ENCODE data around the gene CD82.

The CD82 gene

DNA sequence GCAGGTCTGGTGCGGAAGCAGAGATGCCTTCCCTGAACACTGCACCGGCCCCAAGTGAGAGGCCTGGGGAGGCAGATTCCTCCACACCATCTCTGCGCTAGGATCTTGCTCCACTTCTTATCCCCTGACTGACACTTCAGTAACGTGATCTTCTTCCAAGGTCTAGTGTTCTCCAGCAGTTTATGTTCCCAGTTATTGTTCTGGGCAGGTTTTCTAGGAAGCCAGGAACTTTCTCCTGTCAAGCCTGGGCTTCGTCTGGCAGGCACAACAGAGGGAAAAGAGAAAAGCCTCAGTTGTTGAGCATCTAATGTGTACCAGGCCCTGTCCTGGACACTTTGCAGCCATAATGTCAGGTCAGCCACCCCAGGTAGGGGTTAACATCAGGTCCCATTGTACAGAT is 10.5 kb downstream of the CD82 start:
- no peak overlapping the region for H2AFZ ChIP-seq (ENCODE audit: insufficient read depth, low read length, poor library complexity)

DNA sequence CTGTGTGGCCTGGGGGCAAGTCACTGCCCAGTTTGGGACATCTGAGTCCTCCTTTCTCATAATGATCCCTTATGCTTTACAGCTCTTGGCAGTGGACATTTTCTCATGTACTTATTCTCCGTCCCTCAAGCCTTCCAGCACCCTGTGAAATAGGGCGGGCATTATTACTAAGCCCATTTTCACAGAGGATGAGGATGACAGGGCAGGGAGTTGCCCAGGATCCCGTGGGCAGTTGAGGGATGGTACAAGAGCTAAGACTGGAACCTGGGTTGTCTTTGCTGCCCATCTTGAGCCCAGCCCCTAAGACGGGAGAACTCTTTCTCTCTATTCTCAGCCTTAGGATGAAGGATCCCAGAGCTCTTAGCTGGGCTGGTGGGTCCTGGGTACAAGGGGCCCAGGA is 11.2 kb downstream of the CD82 start:
- H2BK5ac ChIP-seq (ENCODE audit: low read depth, low read length, poor library complexity) = no peak overlapping the region
- no peaks in the 10 kb centered on the region for H3K79me1 ChIP-seq (ENCODE audit: low read length)
- DNase-seq = no peak
- H2BK12ac ChIP-seq (ENCODE audit: low read length) = no peak overlapping the region
- H3K36me3 ChIP-seq (ENCODE audit: control insufficient read depth in 1 of 2, insufficient read depth in 2 of 2, low read length in 2 of 2) = no peaks in the 10 kb centered on the region
- H4K91ac ChIP-seq (ENCODE audit: low read depth, low read length) = no peak overlapping the region
- H2AK5ac ChIP-seq (ENCODE audit: low read length) = no peak overlapping the region
- no peak overlapping the region for H4K12ac ChIP-seq (ENCODE audit: low read depth, low read length)
- H3K14ac ChIP-seq (ENCODE audit: low read length) = no peak overlapping the region
- no peaks in the 10 kb centered on the region for H3K79me2 ChIP-seq (ENCODE audit: control insufficient read depth, insufficient read depth, low read length, poor library complexity)
- no peak overlapping the region for H3K4ac ChIP-seq (ENCODE audit: low read depth, low read length)
- no peak overlapping the region for H3K23ac ChIP-seq (ENCODE audit: low read length)
- no CpG with 5 or more reads among the region's 4 CpGs for WGBS (ENCODE audit: extremely low coverage, insufficient coverage, insufficient read length)
- no peak overlapping the region for H3K18ac ChIP-seq (ENCODE audit: low read length)
- H3K9ac ChIP-seq (ENCODE audit: low read length) = no peak overlapping the region
- H3K9me3 ChIP-seq (ENCODE audit: insufficient read depth, low read depth, low read length) = peaks cover 1% of the 10 kb centered on the region
- no peak overlapping the region for H2AFZ ChIP-seq (ENCODE audit: insufficient read depth, low read length, poor library complexity)
- H3K4me2 ChIP-seq (ENCODE audit: low read length) = no peak overlapping the region
- no peaks in the 10 kb centered on the region for H3K27me3 ChIP-seq (ENCODE audit: insufficient read depth, low read length)
- no peak overlapping the region for H3K27ac ChIP-seq (ENCODE audit: low read depth, low read length)
- no peak overlapping the region for H3K4me3 ChIP-seq (ENCODE audit: low read depth, low read length)
- peaks cover 13 to 15% of the 10 kb centered on the region in 2 experiments for H3K4me1 ChIP-seq (ENCODE audit: control insufficient read depth in 1 of 2, insufficient read depth in 2 of 2, low read length in 2 of 2)
- peak overlapping the region; percentile 1 for H2BK120ac ChIP-seq (ENCODE audit: insufficient read depth, low read length, poor library complexity)
- H4K8ac ChIP-seq (ENCODE audit: low read depth, low read length) = no peak overlapping the region

More for the DNA sequence above, 10.5 kb downstream of the CD82 start:
- no peak overlapping the region for H2AK5ac ChIP-seq (ENCODE audit: low read length)
- no peak overlapping the region for H3K23ac ChIP-seq (ENCODE audit: low read length)
- H3K14ac ChIP-seq (ENCODE audit: low read length) = no peak overlapping the region
- no CpG with 5 or more reads among the region's 5 CpGs for WGBS (ENCODE audit: extremely low coverage, insufficient coverage, insufficient read length)
- H3K79me1 ChIP-seq (ENCODE audit: low read length) = no peaks in the 10 kb centered on the region
- H3K27me3 ChIP-seq (ENCODE audit: insufficient read depth, low read length) = no peaks in the 10 kb centered on the region
- no peak overlapping the region for H3K4me2 ChIP-seq (ENCODE audit: low read length)
- H4K8ac ChIP-seq (ENCODE audit: low read depth, low read length) = no peak overlapping the region
- no peak overlapping the region for H3K4ac ChIP-seq (ENCODE audit: low read depth, low read length)
- DNase-seq = no peak
- no peak overlapping the region for H3K27ac ChIP-seq (ENCODE audit: low read depth, low read length)
- H3K79me2 ChIP-seq (ENCODE audit: control insufficient read depth, insufficient read depth, low read length, poor library complexity) = no peaks in the 10 kb centered on the region
- H2BK12ac ChIP-seq (ENCODE audit: low read length) = no peak overlapping the region
- no peak overlapping the region for H4K91ac ChIP-seq (ENCODE audit: low read depth, low read length)
- H2BK5ac ChIP-seq (ENCODE audit: low read depth, low read length, poor library complexity) = no peak overlapping the region
- H3K9me3 ChIP-seq (ENCODE audit: insufficient read depth, low read depth, low read length) = peaks cover 1% of the 10 kb centered on the region
- no peak overlapping the region for H3K4me3 ChIP-seq (ENCODE audit: low read depth, low read length)
- H4K12ac ChIP-seq (ENCODE audit: low read depth, low read length) = no peak overlapping the region
- H3K4me1 ChIP-seq (ENCODE audit: control insufficient read depth in 1 of 2, insufficient read depth in 2 of 2, low read length in 2 of 2) = peaks cover 13 to 15% of the 10 kb centered on the region in 2 experiments
- no peak overlapping the region for H2BK120ac ChIP-seq (ENCODE audit: insufficient read depth, low read length, poor library complexity)
- H3K36me3 ChIP-seq (ENCODE audit: control insufficient read depth in 1 of 2, insufficient read depth in 2 of 2, low read length in 2 of 2) = no peaks in the 10 kb centered on the region
- H3K9ac ChIP-seq (ENCODE audit: low read length) = no peak overlapping the region
- no peak overlapping the region for H3K18ac ChIP-seq (ENCODE audit: low read length)

DNA sequence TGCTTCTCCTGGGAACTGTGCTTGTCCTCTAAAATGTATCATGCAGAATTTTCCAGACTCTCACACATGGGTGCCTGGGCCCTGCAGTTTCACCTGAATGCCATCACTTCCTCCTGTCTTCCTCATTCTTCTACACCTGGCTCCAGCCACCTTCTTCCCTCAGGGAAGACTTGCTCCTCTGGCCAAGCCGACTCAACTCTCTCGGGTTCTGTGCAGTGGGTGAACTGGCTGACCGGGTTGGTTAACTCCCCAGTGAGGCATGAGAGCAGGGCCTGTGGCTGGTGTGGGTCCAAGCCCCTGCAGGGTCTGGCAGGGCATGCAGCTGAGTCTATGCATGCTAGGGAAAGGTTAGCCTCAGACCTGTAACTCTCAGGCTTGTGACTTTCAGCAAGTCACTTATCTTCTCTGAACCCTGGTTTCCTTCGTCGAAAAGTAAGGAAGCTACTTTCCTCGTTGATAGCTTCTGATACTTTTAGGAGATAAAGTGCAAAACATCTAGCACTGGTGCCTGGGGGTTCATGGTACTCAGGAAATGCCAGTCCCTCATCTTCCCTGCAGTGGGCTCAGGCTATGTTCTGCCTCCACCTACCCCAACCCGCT is 11.9 kb downstream of the CD82 start:
- no peak overlapping the region for H4K91ac ChIP-seq (ENCODE audit: low read depth, low read length)
- H2BK5ac ChIP-seq (ENCODE audit: low read depth, low read length, poor library complexity) = no peak overlapping the region
- H3K4me1 ChIP-seq (ENCODE audit: control insufficient read depth in 1 of 2, insufficient read depth in 2 of 2, low read length in 2 of 2) = peaks cover 13 to 15% of the 10 kb centered on the region in 2 experiments
- no CpG with 5 or more reads among the region's 7 CpGs for WGBS (ENCODE audit: extremely low coverage, insufficient coverage, insufficient read length)
- no peak overlapping the region for H3K4ac ChIP-seq (ENCODE audit: low read depth, low read length)
- no peaks in the 10 kb centered on the region for H3K79me2 ChIP-seq (ENCODE audit: control insufficient read depth, insufficient read depth, low read length, poor library complexity)
- no peak overlapping the region for H3K4me2 ChIP-seq (ENCODE audit: low read length)
- no peak overlapping the region for H2BK12ac ChIP-seq (ENCODE audit: low read length)
- H4K12ac ChIP-seq (ENCODE audit: low read depth, low read length) = no peak overlapping the region
- H3K18ac ChIP-seq (ENCODE audit: low read length) = no peak overlapping the region
- no peak overlapping the region for H4K8ac ChIP-seq (ENCODE audit: low read depth, low read length)
- H2BK120ac ChIP-seq (ENCODE audit: insufficient read depth, low read length, poor library complexity) = peak overlapping the region; percentile 1
- H2AFZ ChIP-seq (ENCODE audit: insufficient read depth, low read length, poor library complexity) = no peak overlapping the region
- DNase-seq = peak; percentile 76 to 87
- H3K4me3 ChIP-seq (ENCODE audit: low read depth, low read length) = no peak overlapping the region
- H3K23ac ChIP-seq (ENCODE audit: low read length) = no peak overlapping the region
- H3K27ac ChIP-seq (ENCODE audit: low read depth, low read length) = no peak overlapping the region
- H3K14ac ChIP-seq (ENCODE audit: low read length) = no peak overlapping the region
- no peak overlapping the region for H3K9ac ChIP-seq (ENCODE audit: low read length)
- H3K36me3 ChIP-seq (ENCODE audit: control insufficient read depth in 1 of 2, insufficient read depth in 2 of 2, low read length in 2 of 2) = no peaks in the 10 kb centered on the region
- H3K27me3 ChIP-seq (ENCODE audit: insufficient read depth, low read length) = no peaks in the 10 kb centered on the region
- H3K9me3 ChIP-seq (ENCODE audit: insufficient read depth, low read depth, low read length) = peaks cover 1% of the 10 kb centered on the region
- no peak overlapping the region for H2AK5ac ChIP-seq (ENCODE audit: low read length)
- no peaks in the 10 kb centered on the region for H3K79me1 ChIP-seq (ENCODE audit: low read length)

DNA sequence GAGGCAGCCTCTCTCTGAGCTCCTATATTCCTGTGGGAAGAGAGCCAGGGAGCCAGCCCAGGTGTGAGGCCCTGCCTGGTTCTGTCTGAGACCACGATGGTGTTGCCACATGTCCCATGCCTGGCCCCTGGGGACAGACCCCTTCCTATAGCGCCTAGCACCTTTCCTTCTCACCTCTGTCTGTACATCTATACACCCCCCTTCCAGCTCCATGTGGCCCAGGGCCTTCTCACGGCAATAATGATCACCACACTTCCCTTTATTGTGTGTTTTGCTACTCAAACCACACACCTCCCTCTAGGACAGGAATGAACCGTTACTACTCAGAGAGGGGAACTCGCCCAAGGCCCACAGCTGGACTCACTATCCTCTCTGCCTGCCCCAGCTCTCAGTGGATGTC is 12.8 kb downstream of the CD82 start:
- H2BK5ac ChIP-seq (ENCODE audit: low read depth, low read length, poor library complexity) = no peak overlapping the region
- no peak overlapping the region for H4K91ac ChIP-seq (ENCODE audit: low read depth, low read length)
- H2AFZ ChIP-seq (ENCODE audit: insufficient read depth, low read length, poor library complexity) = no peak overlapping the region
- no peak overlapping the region for H2BK12ac ChIP-seq (ENCODE audit: low read length)
- no peaks in the 10 kb centered on the region for H3K36me3 ChIP-seq (ENCODE audit: control insufficient read depth in 1 of 2, insufficient read depth in 2 of 2, low read length in 2 of 2)
- no peak overlapping the region for H3K18ac ChIP-seq (ENCODE audit: low read length)
- H3K9me3 ChIP-seq (ENCODE audit: insufficient read depth, low read depth, low read length) = peaks cover 6% of the 10 kb centered on the region
- H3K79me2 ChIP-seq (ENCODE audit: control insufficient read depth, insufficient read depth, low read length, poor library complexity) = no peaks in the 10 kb centered on the region
- H2BK120ac ChIP-seq (ENCODE audit: insufficient read depth, low read length, poor library complexity) = no peak overlapping the region
- no peak overlapping the region for H3K14ac ChIP-seq (ENCODE audit: low read length)
- no peak for DNase-seq
- no peak overlapping the region for H4K12ac ChIP-seq (ENCODE audit: low read depth, low read length)
- H3K27ac ChIP-seq (ENCODE audit: low read depth, low read length) = no peak overlapping the region
- no peak overlapping the region for H4K8ac ChIP-seq (ENCODE audit: low read depth, low read length)
- H3K9ac ChIP-seq (ENCODE audit: low read length) = no peak overlapping the region
- H3K79me1 ChIP-seq (ENCODE audit: low read length) = no peaks in the 10 kb centered on the region
- no peak overlapping the region for H2AK5ac ChIP-seq (ENCODE audit: low read length)
- no peak overlapping the region for H3K4me2 ChIP-seq (ENCODE audit: low read length)
- H3K4me1 ChIP-seq (ENCODE audit: control insufficient read depth in 1 of 2, insufficient read depth in 2 of 2, low read length in 2 of 2) = peaks cover 13 to 15% of the 10 kb centered on the region in 2 experiments
- no peaks in the 10 kb centered on the region for H3K27me3 ChIP-seq (ENCODE audit: insufficient read depth, low read length)
- H3K4ac ChIP-seq (ENCODE audit: low read depth, low read length) = no peak overlapping the region
- no peak overlapping the region for H3K4me3 ChIP-seq (ENCODE audit: low read depth, low read length)
- no CpG with 5 or more reads among the region's 5 CpGs for WGBS (ENCODE audit: extremely low coverage, insufficient coverage, insufficient read length)
- no peak overlapping the region for H3K23ac ChIP-seq (ENCODE audit: low read length)
